SK-N-SH (cell line): ENCODE measurements around the gene FAM151B. TPM values are rescaled to one million over a fixed set of nuclear protein-coding genes. Genes with fewer than 3 reads are reported as not detected.

Experiments used
- CTCF ChIA-PET: fragments of 300-600, 350-600 bp; formaldehyde crosslinking; extraction: SDS; loops from one replicate; lab custom pipeline; 2021; lab: Yijun Ruan, JAX
- POLR2A ChIA-PET: fragments of 350-600 bp; sonication (Branson Sonifier 250); formaldehyde crosslinking; extraction: SDS; loops from one replicate; lab custom pipeline; 2020; ENCODE audit warnings: antibody characterized with exemption, inconsistent platforms; lab: Yijun Ruan, JAX
- DNase-seq: peaks from one replicate; pipeline ENCODE4 v3.0.0; 2012
- H2AFZ ChIP-seq: fragments of 200-600 bp; sonication (generic); 2 replicates; pipeline ENCODE4 v1.8.1; 2016; ENCODE audit warnings: antibody characterized with exemption, mild to moderate bottlenecking, low read depth
- H3F3A ChIP-seq: fragments of 200-600 bp; sonication (generic); replicated peaks from 2 replicates; pipeline ENCODE3; 2016; ENCODE audit warnings: antibody characterized with exemption, mild to moderate bottlenecking; ENCODE audit not compliant: insufficient read depth
- H3K27ac ChIP-seq, 2 experiments: fragments of 200-500 bp in 1 of 2; fragments of 200-600 bp in 1 of 2; sonication (Bioruptor generic) in 1 of 2; sonication (generic), shearing (Covaris generic) in 1 of 2; 2 replicates each; pipeline versions ENCODE4 v1.5.1 to v1.6.1; 2014 to 2016; ENCODE audit warnings: low read depth in 2 of 2, inconsistent platforms in 1 of 2, low read length in 1 of 2, mild to moderate bottlenecking in 1 of 2, mixed read lengths in 1 of 2
- H3K27me3 ChIP-seq: fragments of 200-600 bp; sonication (generic), shearing (Covaris generic); 2 replicates; pipeline ENCODE4 v1.6.1; 2016; ENCODE audit warnings: mixed run types; ENCODE audit not compliant: insufficient read depth
- H3K36me3 ChIP-seq, 2 experiments: fragments of 200-500 bp in 1 of 2; fragments of 200-600 bp in 1 of 2; sonication (Bioruptor generic) in 1 of 2; sonication (generic) in 1 of 2; replicated peaks in 1 of 2; 2 replicates each; pipeline versions ENCODE3 to v1.5.1; 2014 to 2016; ENCODE audit warnings: low read length in 1 of 2, mild to moderate bottlenecking in 1 of 2; ENCODE audit not compliant: insufficient read depth in 2 of 2, control insufficient read depth in 1 of 2
- H3K4me1 ChIP-seq, 2 experiments: fragments of 200-500 bp in 1 of 2; fragments of 200-600 bp in 1 of 2; sonication (Bioruptor generic) in 1 of 2; sonication (generic), shearing (Covaris generic) in 1 of 2; 2 replicates each; pipeline versions ENCODE4 v1.5.1 to v1.6.1; 2014 to 2016; ENCODE audit warnings: low read depth in 1 of 2, low read length in 1 of 2, mixed run types in 1 of 2; ENCODE audit not compliant: insufficient read depth in 2 of 2, control insufficient read depth in 1 of 2
- H3K4me2 ChIP-seq: fragments of 200-600 bp; sonication (generic), shearing (Covaris generic); 2 replicates; pipeline ENCODE4 v1.6.1; 2017; ENCODE audit warnings: mixed run types
- H3K4me3 ChIP-seq, 2 experiments: fragments of 200-500 bp in 1 of 2; fragments of 200-600 bp in 1 of 2; sonication (Bioruptor generic) in 1 of 2; sonication (generic), shearing (Covaris generic) in 1 of 2; 2 replicates each; pipeline versions ENCODE4 v1.5.1 to v1.8.1; 2014 to 2016; ENCODE audit warnings: low read depth in 2 of 2, inconsistent platforms in 1 of 2, low read length in 1 of 2, mild to moderate bottlenecking in 1 of 2, mixed read lengths in 1 of 2, moderate library complexity in 1 of 2
- H3K79me2 ChIP-seq: fragments of 200-600 bp; sonication (generic); 2 replicates; pipeline ENCODE4 v1.8.1; 2017; ENCODE audit warnings: mild to moderate bottlenecking; ENCODE audit not compliant: insufficient read depth
- H3K9ac ChIP-seq: fragments of 200-600 bp; sonication (generic); 2 replicates; pipeline ENCODE4 v1.6.1; 2017; ENCODE audit warnings: mixed run types
- H3K9me2 ChIP-seq: fragments of 200-600 bp; sonication (generic); 2 replicates; pipeline ENCODE4 v1.6.1; 2017; ENCODE audit warnings: mixed run types
- H3K9me3 ChIP-seq: fragments of 200-600 bp; sonication (generic); 2 replicates; pipeline ENCODE4 v1.6.1; 2017; ENCODE audit warnings: mixed run types, mild to moderate bottlenecking, moderate library complexity
- H4K20me1 ChIP-seq: fragments of 200-600 bp; sonication (generic); 2 replicates; pipeline ENCODE4 v1.6.1; 2017; ENCODE audit warnings: mild to moderate bottlenecking, mixed run types; ENCODE audit not compliant: insufficient read depth
- CHD2 ChIP-seq: fragments of 150-350 bp; IDR thresholded peaks from 2 replicates; pipeline ENCODE4 v1.6.1; 2018; ENCODE audit warnings: low read length; ENCODE audit not compliant: partially characterized antibody
- ELF1 ChIP-seq: IDR thresholded peaks from 2 replicates; pipeline ENCODE4 v1.4.0; 2012
- EP300 ChIP-seq, 2 experiments: IDR thresholded peaks; 2 replicates each; pipeline versions ENCODE4 v1.4.0 to v1.6.1; 2012; ENCODE audit warnings: borderline replicate concordance in 1 of 2, low read depth in 1 of 2, low read length in 1 of 2
- FOSL2 ChIP-seq: IDR thresholded peaks from 2 replicates; pipeline ENCODE4 v1.4.0; 2012; ENCODE audit warnings: low read depth, mild to moderate bottlenecking, moderate library complexity, borderline replicate concordance
- FOXM1 ChIP-seq: IDR thresholded peaks from 2 replicates; pipeline ENCODE4 v1.4.0; 2012; ENCODE audit warnings: low read depth, mild to moderate bottlenecking
- IRF3 ChIP-seq: fragments of 150-350 bp; IDR thresholded peaks from 2 replicates; pipeline ENCODE4 v1.6.1; 2016; ENCODE audit warnings: mild to moderate bottlenecking, low read depth, low read length
- JUND ChIP-seq: IDR thresholded peaks from 2 replicates; pipeline ENCODE4 v1.4.0; 2012
- MXI1 ChIP-seq: IDR thresholded peaks from 2 replicates; pipeline ENCODE4 v1.6.1; 2012; ENCODE audit warnings: mild to moderate bottlenecking, low read depth, low read length, improper control_type of control experiment
- NFIC ChIP-seq: IDR thresholded peaks from 2 replicates; pipeline ENCODE4 v1.4.0; 2012; ENCODE audit warnings: borderline replicate concordance
- NRF1 ChIP-seq: IDR thresholded peaks from 2 replicates; pipeline ENCODE4 v1.6.1; 2012; ENCODE audit warnings: low read depth, mild to moderate bottlenecking, low read length
- POLR2AphosphoS5 ChIP-seq: IDR thresholded peaks from 2 replicates; pipeline ENCODE4 v1.6.1; 2012; ENCODE audit warnings: low read depth, low read length
- RAD21 ChIP-seq: IDR thresholded peaks from 2 replicates; pipeline ENCODE4 v1.6.1; 2012; ENCODE audit warnings: mild to moderate bottlenecking, low read length
- RXRA ChIP-seq: IDR thresholded peaks from 2 replicates; pipeline ENCODE4 v1.4.0; 2012; ENCODE audit warnings: low read depth, mild to moderate bottlenecking, borderline replicate concordance
- SIN3A ChIP-seq: IDR thresholded peaks from 2 replicates; pipeline ENCODE4 v1.6.1; 2012; ENCODE audit warnings: low read depth, mild to moderate bottlenecking, low read length, moderate library complexity, borderline replicate concordance
- SMC3 ChIP-seq: IDR thresholded peaks from 2 replicates; pipeline ENCODE4 v1.6.1; 2012; ENCODE audit warnings: low read depth, low read length, improper control_type of control experiment
- TAF1 ChIP-seq: IDR thresholded peaks from 2 replicates; pipeline ENCODE4 v1.6.1; 2012; ENCODE audit warnings: low read depth, mild to moderate bottlenecking, low read length, moderate library complexity, borderline replicate concordance
- TCF12 ChIP-seq: IDR thresholded peaks from 2 replicates; pipeline ENCODE4 v1.4.0; 2012
- TEAD4 ChIP-seq: IDR thresholded peaks from 2 replicates; pipeline ENCODE4 v1.4.0; 2012; ENCODE audit warnings: mild to moderate bottlenecking, borderline replicate concordance; ENCODE audit not compliant: insufficient read depth
- YY1 ChIP-seq: IDR thresholded peaks from 2 replicates; pipeline ENCODE4 v1.4.0; 2012; ENCODE audit warnings: low read depth, mild to moderate bottlenecking
- ZBTB33 ChIP-seq: IDR thresholded peaks from 2 replicates; pipeline ENCODE4 v1.4.0; 2012; ENCODE audit warnings: low read depth, borderline replicate concordance
- polyA plus RNA-seq, 3 experiments: library from polyadenylated mRNA; depleted of rRNA; stranded (reverse); fragments of >200 nt; gene quantifications; 2 replicates each; pipeline ENCODE4 v1.2.3, GENCODE V29; 2012

The FAM151B gene
- polyA plus RNA-seq, 1 of the 3 experiments (the other 2 are of a cell fraction): 1.2 TPM

GRCh38 chr5:80439213-80439612, 48.7 kb upstream of the FAM151B start:
- Histone ChIP-seq H3K27me3 (no peaks in the 10 kb centered on the region), H3K27ac (no peak overlapping the region), H3F3A (peaks cover 6% of the 10 kb centered on the region), H3K36me3 (peaks cover 50 to 68% of the 10 kb centered on the region in 2 experiments), H2AFZ (no peak overlapping the region), H3K4me2 (no peak overlapping the region)
- DNase-seq: no peak
- CTCF ChIA-PET: no interaction called here
- TF ChIP-seq TCF12 (no peak), RXRA (no peak), NRF1 (no peak), FOXM1 (no peak), POLR2AphosphoS5 (no peak), EP300 (IDR thresholded peaks at IDR 0.05; ENCODE audit: borderline replicate concordance in 1 of 2, low read depth in 1 of 2, low read length in 1 of 2) (no peak), CHD2 (no peak), ZBTB33 (no peak), MXI1 (no peak), RAD21 (no peak), IRF3 (no peak), ELF1 (no peak), TAF1 (no peak), SMC3 (no peak), TEAD4 (no peak), NFIC (no peak), FOSL2 (no peak), YY1 (no peak), SIN3A (no peak), JUND (no peak)
- TF ChIP-seq, all 33 proteins: peak for 0
- Histone ChIP-seq H3K9ac (no peak overlapping the region), H3K79me2 (peaks cover 15% of the 10 kb centered on the region; the same call in 1 of the 2 replicates), H3K4me3 (no peak overlapping the region), H3K9me3 (no peaks in the 10 kb centered on the region), H4K20me1 (no peaks in the 10 kb centered on the region), H3K9me2 (no peaks in the 10 kb centered on the region), H3K4me1 (no peaks in the 10 kb centered on the region)
- POLR2A ChIA-PET: no interaction called here
